SK-N-SH treated with all-trans-retinoic acid at 6 μM for 48 hours (cell line): ENCODE results near the gene C1orf185.

Source experiments
- ATAC-seq: fragments of 200-7000 bp; cut with Tn5 transposase; 3 replicates; pipeline ENCODE4 v1.9.1; 2020; ENCODE audit warnings: mild to moderate bottlenecking, moderate library complexity
- BACH2 ChIP-seq: fragments of 250-450 bp; sonication (Bioruptor Pico); IDR thresholded peaks from 2 replicates; pipeline ENCODE4 v1.9.0; 2021; ENCODE audit warnings: mild to moderate bottlenecking, borderline replicate concordance
- CSRNP3 ChIP-seq: fragments of 250-450 bp; sonication (Bioruptor Pico); IDR thresholded peaks from 2 replicates; pipeline ENCODE4 v1.5.1; 2021; ENCODE audit warnings: mild to moderate bottlenecking, moderate library complexity
- ISL1 ChIP-seq: fragments of 250-450 bp; sonication (Bioruptor Pico); IDR thresholded peaks from 2 replicates; pipeline ENCODE4 v2.1.2; 2022; ENCODE audit warnings: mild to moderate bottlenecking, moderate library complexity
- OSR1 ChIP-seq: fragments of 250-450 bp; sonication (Bioruptor Pico); IDR thresholded peaks from 2 replicates; pipeline ENCODE4 v1.8.0; 2022; ENCODE audit warnings: moderate library complexity, mild to moderate bottlenecking, inconsistent platforms
- TOX ChIP-seq: fragments of 250-450 bp; sonication (Bioruptor Pico); IDR thresholded peaks from 2 replicates; pipeline ENCODE4 v1.8.0; 2021; ENCODE audit warnings: mild to moderate bottlenecking, moderate library complexity, borderline replicate concordance
- ZNF565 ChIP-seq: fragments of 450-650 bp; formaldehyde crosslinking; conservative IDR thresholded peaks from 2 replicates; pipeline ENCODE4 v1.5.0; 2020; ENCODE audit warnings: low read depth, mild to moderate bottlenecking, moderate library complexity
- ZNF70 ChIP-seq: fragments of 450-650 bp; formaldehyde crosslinking; IDR thresholded peaks from 2 replicates; pipeline ENCODE4 v1.5.0; 2020; ENCODE audit warnings: mild to moderate bottlenecking, moderate library complexity

C1orf185 gene

GRCh38 chr1:51192213-51192843 is 90.3 kb downstream of the C1orf185 start:
- ATAC-seq: peak; percentile 85
- TF ChIP-seq CSRNP3: no peak
- no peak for TF ChIP-seq ZNF565
- no peak for TF ChIP-seq ISL1 (CRISPR knock-in tag)
- no peak for TF ChIP-seq BACH2 (CRISPR knock-in tag)
- TF ChIP-seq ZNF70 (CRISPR knock-in tag): no peak
- no peak for TF ChIP-seq TOX
- TF ChIP-seq OSR1 (CRISPR knock-in tag): no peak

DNA sequence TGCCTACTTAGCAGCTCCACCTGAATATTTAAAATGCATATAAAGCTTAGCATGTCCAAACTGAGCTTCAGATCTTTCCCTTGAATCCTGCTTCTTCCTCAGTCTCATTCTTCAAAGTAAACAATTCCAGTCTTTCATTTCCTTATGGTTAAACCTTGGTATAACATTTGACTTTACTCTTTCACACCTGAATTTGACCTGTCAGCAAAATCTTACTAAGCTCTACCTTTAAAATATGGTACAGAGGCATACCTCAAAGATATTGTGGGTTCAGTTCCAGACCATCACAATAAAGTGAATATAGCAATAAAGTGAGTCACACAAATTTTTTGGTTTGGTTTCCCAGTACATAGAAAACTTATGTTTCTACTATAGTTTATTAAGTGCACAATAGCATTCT is 91.5 kb downstream of the C1orf185 start:
- TF ChIP-seq ZNF565: no peak
- ATAC-seq: no peak
